ENCODE results near the gene RABL6.

RABL6 gene

DNA sequence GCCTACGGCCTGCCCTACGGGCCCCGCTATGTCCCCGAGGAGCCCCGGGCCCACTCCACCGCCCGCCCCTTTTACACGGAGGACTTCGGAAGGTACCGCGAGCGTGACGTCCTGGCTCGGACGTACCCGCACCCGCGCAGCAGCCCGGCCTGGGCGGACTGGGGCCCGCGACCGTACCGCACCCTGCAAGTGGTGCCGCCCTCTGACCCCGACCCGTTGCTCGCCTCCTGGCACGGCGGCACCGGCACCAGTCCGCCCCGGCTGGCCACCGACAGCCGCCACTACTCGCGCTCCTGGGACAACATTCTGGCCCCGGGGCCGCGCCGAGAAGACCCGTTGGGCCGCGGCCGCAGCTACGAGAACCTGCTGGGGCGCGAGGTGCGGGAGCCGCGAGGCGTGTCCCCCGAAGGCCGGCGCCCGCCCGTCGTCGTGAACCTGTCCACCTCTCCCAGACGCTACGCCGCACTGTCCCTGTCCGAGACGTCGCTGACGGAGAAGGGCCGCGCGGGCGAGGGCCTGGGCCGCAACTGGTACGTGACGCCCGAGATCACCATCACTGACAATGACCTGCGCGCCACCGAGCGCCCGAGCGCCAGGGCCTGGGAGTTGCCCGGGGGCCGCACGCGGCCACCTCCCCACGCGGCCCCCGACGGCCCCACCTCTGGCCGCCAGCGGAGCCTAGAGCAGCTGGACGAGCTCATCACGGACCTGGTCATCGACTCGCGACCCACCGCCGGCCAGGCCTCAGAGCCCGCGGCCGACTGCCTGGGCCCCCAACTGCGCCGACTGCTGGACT is 37.9 kb downstream of the RABL6 start:
- DNase-seq (ENCODE audit: low read depth) = no peak
- no peak for TF ChIP-seq CTCF (conservative IDR thresholded peaks at IDR 0.05; ENCODE audit: control insufficient read depth, insufficient read depth, low read depth, low read length)
- no peak overlapping the region for H3K4me3 ChIP-seq (ENCODE audit: control insufficient read depth, low read depth, low read length)

DNA sequence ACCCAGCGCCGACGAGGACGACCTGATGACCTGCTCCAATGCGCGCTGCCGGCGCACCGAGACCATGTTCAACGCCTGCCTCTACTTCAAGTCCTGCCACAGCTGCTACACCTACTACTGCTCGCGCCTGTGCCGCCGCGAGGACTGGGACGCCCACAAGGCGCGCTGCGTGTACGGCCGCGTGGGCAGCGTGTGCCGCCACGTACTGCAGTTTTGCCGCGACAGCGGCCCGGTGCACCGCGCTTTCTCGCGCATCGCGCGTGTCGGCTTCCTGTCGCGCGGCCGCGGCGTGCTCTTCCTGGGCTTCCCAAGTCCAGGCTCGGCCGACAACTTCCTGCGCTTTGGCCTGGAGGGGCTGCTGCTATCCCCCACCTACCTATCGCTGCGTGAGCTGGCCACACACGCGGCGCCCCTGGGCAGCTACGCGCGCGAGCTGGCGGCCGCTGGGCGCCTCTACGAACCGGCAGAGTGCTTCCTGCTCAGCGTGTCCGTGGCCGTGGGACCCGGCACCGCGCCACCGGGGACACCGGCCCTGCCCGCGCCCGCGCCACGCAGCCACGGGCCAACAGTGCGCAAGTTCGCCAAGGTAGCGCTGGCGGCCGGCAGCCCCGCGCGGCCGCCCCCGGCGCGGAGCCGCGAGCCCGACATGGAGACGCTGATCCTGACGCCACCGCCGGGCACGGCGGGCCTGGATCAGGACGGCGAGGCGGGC is 38.8 kb downstream of the RABL6 start:
- no peak overlapping the region for H3K4me3 ChIP-seq (ENCODE audit: control insufficient read depth, low read depth, low read length)
- no peak for DNase-seq (ENCODE audit: low read depth)
- TF ChIP-seq CTCF (conservative IDR thresholded peaks at IDR 0.05; ENCODE audit: control insufficient read depth, insufficient read depth, low read depth, low read length) = no peak

DNA sequence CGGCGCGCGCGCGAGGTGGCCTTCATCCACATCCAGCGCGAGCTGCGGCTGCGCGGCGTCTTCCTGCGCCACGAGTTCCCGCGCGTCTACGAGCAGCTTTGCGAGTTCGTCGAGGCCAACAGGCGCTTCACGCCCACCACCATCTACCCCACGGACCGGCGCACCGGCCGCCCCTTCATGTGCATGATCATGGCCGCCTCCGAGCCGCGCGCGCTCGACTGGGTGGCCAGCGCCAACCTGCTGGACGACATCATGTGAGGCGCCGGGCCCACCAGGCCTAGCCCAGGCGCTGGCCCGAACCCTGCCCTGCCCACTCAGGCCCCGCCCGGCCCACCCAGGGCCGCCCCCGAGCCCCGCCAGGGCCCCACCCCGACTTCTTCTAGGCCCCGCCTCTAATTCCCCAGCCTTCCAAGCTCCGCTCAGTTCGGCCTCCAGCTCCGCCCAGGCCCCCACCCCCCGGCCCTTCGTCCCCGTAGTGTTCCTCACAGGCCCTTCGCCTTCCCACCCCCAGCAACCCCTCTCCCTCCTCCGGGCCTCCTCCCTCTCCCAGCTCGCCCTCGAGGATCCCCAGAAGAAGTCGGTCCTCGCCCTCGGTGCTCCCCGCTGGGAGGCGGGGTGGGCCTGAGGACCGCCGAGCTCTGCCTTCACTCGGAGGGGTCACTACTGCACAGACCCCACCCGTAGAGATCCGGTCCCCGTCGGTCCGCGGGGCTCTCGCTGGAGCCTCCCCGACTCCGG is 39.5 kb downstream of the RABL6 start:
- peak; percentile 61 for DNase-seq (ENCODE audit: low read depth)
- peak overlapping the region; percentile 81 for H3K4me3 ChIP-seq (ENCODE audit: control insufficient read depth, low read depth, low read length)
- no peak for TF ChIP-seq CTCF (conservative IDR thresholded peaks at IDR 0.05; ENCODE audit: control insufficient read depth, insufficient read depth, low read depth, low read length)

DNA sequence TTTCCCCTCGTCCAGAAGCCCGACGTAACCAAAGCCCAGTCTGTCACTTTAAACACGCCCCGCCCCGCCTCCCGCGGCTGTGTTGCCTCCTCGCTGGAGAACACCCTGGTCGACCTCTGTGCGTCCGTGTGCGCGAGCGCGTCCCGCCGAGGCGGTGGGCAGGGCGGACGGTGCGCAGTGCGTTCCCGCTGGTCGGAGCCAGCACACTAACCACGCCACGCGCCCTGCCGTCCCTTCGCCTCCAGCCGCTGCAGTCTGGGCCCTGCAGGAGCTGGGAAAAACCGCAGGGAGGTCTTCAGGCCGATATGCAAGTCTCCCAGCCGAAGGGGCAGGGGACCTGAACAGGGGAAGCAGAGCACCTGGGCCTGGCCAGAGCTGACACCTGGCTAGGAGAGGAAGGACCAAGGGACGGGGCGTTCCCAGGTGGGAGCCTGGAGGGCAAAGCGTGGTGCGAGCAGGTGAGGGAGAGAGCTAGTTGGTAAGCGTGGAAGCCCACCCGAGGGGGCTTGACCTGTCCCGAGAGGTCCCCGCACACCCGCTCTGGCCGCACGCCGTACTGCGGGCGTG is 40.2 kb downstream of the RABL6 start:
- H3K4me3 ChIP-seq (ENCODE audit: control insufficient read depth, low read depth, low read length) = peak overlapping the region; percentile 81
- DNase-seq (ENCODE audit: low read depth) = peak; percentile 78
- TF ChIP-seq CTCF (conservative IDR thresholded peaks at IDR 0.05; ENCODE audit: control insufficient read depth, insufficient read depth, low read depth, low read length) = no peak

DNA sequence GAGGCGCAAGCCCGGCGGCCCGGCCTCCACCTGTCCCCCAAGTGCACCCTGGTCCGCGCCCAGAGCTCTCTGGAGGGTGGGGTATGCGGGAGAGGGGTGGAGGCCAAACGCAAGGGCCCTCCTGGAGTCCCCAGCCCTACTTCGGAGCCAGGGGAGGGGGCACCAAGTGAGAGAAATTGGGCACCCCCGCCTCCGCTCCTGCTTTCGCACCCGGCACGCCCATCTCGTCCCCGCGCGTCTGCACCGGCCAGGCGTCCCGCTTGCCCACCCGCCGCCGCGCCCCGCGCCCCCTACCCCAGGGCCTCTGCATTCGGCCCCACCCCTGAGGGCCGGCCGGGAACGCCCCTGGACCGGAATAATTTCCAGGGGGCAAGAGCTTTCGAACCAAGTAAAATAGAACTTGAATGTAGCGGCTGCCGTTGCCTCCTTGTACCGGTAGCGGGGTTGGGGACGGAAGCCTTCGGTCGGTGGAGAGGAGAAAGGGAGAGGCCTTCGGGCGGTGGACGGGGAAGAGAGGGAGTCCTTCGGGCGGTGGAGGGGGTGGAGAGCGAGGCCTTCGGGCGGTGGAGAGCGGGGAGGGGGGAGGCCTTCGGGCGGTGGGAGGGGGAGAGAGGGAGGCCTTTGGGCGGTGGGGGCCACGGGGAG is 40.8 kb downstream of the RABL6 start:
- DNase-seq (ENCODE audit: low read depth) = peak; percentile 19
- peak overlapping the region; percentile 81 for H3K4me3 ChIP-seq (ENCODE audit: control insufficient read depth, low read depth, low read length)
- TF ChIP-seq CTCF (conservative IDR thresholded peaks at IDR 0.05; ENCODE audit: control insufficient read depth, insufficient read depth, low read depth, low read length) = no peak

Measured in fibroblast of mammary gland (primary cell).